ENCODE results near the gene CAMK1.

CAMK1 gene

DNA sequence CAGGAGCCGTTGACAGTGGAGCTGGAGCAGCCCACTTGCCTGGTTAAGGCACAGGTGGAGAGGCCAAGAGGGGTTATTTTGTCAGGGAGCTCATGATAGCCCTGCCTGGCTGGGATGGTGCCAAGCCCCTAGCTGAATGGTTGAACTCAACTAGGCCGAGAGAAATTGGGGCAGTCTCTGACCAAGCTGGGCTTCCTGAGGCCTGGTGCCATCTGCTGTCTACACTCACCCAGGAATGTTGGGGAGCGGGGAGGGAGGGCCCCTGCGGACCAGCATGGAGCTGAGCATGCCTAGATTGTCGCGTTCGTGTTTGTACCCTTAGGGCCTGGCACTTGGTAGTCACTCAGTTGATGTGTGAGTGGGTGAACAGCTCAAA, 37.0 kb downstream of the CAMK1 start:
- peak in 3 of 14 donors; percentile 4 to 23 (median 14) for DNase-seq

DNA sequence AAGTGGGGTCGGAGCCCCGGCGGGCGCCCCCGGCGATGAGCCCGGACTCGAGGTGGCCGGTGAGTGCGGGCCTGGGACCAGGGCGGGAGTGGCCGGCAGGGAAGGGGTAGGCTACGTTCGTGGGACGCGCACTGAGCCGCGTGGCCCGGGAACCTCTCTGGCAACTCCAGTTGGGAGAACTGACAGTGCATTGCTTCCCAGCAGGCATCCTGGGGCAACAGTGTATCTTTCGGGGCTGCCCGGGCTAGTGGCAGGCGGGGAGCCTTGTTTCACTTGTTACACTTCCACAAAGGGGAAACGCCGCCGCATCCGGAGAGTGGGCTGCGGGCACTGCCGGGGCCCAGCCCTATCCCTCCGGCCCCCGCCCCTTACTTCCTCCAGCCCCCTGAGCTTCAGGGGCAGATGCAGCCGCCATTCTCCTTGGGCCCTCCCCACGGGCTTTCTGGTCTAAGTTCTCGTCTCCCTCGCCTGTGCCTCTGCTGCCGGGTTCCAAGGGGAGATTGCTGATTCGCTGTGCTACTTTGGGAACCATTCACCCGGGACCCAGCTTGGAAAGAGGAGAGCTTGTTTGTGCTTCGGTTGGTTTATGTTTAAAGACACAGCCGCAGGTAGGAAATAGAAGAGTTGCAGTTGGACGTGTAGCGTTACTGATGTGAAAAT, 37.5 kb downstream of the CAMK1 start:
- DNase-seq = peak in 1 of 14 donors; percentile 15

DNA sequence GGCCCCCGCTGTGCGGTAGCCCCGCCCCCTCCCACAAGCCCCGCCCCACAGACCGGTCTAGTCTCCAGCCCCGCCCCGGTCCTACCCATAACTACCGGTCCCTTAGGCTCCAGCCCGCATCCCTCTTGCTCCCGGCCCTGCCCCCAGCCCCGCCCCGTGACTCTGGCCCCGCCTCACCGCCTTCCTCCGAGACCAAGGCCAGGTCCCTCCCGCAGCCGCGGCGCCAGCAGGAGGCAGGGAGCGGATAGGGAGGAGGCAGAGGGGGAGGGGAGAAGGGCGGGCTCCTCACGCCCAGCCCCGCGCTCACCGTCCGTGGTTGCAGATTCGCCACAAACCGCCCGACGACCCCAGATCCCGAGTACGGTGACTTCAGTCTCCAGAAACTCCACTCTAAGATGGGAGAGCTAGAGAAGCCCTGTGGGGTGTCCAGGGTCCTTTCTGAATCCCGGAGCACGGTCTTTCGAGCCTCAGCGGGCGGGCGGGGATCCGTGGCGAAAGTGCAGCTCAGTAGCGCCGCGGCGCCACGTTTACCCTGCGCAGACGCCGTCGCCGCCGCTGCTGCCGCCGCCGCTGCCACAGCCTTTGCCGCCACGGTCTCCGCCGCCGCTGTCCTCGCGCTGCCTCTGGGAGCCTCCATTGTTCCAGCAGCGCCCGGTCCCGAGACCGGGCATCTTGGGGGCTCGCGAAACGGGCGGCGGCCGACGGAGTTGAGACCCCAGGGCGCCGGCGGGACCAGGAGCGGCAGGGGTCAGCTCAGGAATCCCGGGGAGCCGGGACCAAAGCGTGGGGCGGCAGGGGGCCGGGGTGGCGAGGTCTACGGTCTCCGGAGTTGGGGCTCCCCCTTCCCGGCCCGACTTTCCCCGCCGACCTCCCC, 38.3 kb downstream of the CAMK1 start, which contains the start of gene BRPF1:
BRPF1 (plus strand) TSS at position 530 of the 874 bp plus-strand sequence. CDS start 2,406 bp downstream, outside the sequence.
- DNase-seq = peak; percentile 84 to 99 (median 98)

DNA sequence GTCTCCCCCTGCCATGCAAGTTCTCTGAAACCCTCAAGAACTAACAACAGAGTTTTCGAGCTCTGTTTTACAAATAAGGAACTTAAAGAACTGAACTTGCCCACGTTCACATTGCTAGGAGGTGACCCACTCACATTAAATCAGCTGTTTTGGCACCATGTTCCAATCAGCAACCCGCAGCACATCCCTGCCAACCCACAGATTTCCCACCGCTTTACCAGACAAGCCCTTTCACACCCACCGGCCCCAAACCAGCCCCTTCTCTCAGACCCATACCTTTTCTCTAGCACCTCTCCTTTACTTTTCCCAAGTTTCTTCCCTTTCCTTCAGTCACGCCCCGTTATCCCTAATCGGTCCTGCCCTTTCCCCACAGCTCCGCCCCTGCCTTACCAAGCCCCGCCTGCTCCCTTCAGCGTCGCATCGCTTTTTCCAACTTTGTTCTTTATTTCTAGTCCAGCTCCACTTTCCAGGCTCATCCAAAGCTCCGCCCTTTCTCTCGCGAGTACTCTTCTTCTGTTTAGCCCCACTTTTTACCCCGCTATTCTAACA, 39.0 kb downstream of the CAMK1 start:
- DNase-seq = peak in 1 of 14 donors; percentile 84

DNA sequence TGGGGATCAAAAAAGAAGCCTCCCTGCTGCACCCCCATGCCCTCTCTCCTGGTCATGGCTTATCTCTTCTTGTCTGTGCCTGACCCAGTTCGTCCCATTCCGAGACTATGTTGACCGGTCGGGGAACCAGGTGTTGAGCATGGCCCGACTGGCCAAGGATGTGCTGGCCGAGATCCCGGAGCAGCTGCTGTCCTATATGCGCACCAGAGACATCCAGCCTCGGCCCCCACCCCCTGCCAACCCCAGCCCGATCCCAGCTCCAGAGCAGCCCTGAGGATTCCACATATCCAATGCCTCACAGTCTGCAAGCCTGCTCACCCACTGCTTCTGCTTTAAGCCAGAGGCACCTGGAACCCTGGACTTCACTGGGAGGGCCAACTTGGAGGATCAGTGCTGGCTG, 40.3 kb downstream of the CAMK1 start:
- no peak for DNase-seq

DNA sequence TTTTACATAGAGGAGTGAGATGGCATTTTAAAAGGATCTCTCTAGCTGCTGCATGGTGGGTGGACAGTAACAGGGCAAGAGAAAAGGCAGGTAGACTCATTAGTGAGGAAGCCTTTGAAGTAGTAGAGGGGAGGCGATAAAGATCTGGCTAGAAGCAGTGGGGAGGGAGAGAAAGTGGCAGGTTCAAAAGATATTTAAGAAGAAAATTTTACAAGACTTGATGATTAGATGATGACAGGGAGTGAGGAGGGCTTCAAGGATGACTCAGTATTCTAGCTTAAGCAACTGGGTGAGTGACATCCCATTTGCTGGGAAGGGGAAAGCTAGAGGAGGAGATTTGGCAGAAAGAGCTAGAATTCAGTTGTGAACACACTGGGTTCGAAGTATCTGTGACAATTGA, 42.0 kb downstream of the CAMK1 start:
- DNase-seq = no peak

DNA sequence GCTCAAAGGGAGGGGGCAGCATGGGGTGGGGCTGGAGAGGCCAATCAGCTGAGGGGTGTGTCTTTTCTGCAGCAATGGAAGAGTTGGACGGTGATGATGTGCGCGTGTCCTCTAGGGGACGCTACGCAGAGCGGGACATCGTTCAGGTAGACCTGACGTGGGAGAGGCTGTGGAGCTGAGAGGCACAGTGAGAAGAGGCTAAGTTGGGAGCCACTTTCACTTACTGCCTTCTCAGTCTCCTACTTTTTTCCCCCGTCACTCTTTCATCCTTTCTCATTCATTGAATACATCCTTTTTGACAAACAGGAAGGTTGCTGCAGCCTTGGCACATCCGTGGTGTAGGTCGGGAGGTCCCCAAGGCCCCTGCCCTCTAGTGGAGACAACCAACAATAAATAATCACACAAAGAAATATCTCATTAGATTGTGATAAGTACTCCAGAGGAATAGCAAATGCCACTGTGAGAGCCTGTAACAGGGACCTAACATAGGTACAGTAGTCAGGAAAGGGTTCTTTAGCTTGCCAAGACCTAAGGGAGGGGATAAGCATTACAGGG, 42.6 kb downstream of the CAMK1 start:
- DNase-seq = no peak

DNA sequence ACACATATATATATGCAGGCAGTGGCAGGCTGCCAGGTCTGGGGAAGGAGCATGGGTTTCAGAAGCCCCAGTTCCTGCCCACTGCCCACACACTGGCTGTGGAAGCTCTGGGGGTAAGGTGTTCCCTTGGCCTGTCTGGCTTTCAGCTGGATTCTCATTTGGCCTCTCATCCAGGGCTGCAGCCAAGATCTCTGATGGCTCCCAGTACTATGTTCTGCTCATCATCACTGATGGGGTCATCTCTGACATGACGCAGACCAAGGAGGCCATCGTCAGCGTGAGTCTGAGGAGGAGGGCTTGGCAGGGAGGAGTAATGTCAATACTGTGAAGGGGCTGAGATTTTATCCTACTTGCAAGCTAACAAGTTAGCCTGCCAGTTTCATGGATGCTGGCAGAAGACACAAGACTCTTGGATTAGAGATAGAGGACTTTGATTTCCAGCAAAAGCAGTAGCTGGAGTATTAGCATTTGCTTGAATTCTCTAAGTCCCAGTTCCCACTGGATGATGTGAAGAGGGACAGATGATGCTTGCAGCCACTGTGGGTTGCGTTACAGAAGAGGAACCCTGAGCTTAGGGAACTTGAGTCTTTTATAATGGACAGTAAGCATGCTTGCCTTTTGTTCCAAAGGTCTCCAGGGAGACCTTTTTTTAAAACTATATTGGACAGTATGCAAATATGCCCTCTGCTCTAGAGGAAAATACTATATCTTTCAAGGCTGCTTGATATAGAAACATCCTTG, 43.8 kb downstream of the CAMK1 start:
- no peak for DNase-seq

DNA sequence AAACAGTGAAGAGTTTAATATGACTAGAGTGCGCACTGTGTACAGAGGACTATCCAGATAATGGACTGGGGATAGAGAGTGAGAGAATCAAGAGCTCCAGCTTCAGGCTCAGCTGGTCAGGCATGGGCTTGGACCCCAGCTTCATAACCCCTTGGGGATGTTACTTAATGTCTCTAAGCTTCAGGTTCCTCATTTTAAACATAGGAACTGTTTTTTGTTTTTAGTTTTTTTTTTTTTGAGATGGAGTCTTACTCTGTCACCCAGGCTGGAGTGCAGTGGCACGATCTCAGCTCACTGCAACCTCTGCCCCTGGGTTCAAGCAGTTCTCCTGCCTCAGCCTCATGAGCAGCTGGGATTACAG, 48.1 kb downstream of the CAMK1 start:
- DNase-seq = no peak

DNA sequence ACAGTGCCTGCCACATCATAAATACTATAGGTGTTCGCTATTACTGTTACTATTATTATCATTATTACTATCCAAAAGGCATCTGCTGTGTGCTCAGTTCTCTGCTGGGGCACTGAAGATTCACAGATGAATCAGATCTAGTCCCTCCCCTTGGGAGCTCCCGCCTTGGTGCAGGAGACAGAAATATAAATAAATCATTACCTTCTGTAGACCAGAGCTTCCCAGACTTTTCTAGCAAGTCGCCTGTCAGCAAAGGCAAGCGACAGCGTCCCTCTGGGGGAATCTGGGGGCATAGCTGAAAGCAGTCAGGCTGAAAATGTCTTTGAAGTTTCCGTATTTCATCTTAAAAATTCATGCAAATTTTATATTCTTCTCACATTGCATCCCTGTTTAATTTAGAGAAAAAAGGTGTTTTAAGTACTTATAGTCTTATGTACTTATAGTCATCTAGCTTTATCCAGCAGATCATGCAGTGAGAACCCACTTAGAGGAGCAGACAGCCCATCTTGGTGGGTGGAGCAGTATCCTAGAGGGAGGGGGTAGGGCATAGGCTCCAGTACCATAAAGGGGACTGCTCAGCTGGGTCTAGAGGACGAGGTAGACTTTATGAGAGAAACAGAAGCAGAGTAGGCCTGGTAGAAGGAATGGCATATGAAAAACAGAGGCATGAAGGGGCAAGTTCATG, 48.6 kb downstream of the CAMK1 start:
- no peak for DNase-seq

DNA sequence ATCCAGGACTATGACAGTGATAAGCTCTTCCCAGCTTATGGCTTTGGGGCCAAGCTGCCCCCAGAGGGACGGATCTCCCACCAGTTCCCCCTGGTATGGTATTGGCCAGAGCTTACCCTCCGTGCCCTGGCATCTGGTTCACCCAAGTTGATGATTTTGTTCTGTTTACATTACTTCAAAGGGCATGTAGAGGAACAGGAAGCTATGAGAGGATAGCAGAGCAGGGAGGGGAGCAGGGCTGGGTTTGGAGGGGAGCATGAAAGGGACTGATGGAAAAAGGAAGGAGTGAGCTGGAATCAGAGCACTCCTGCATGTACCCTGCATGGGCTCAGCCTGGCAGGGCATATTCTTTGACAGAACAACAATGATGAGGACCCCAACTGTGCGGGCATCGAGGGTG, 51.6 kb downstream of the CAMK1 start:
- no peak for DNase-seq

DNA sequence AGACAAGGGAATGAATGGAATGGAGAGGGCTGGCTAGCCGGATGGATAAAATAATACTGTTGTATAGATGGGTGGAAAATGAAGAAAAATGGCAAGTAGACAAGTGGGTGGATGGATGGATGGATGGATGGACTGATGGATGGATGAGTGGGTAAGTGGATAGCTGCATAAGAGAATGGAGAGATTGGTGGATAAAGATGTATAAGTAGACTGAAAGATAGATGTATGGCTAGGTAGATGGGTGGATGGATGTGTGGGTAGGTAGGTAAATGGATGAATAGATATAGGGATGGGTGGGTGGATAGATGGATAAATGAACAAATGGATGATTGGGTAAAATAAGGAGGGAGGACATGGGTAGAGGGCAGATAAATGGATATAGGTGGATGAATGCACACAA, 52.2 kb downstream of the CAMK1 start:
- no peak for DNase-seq

DNA sequence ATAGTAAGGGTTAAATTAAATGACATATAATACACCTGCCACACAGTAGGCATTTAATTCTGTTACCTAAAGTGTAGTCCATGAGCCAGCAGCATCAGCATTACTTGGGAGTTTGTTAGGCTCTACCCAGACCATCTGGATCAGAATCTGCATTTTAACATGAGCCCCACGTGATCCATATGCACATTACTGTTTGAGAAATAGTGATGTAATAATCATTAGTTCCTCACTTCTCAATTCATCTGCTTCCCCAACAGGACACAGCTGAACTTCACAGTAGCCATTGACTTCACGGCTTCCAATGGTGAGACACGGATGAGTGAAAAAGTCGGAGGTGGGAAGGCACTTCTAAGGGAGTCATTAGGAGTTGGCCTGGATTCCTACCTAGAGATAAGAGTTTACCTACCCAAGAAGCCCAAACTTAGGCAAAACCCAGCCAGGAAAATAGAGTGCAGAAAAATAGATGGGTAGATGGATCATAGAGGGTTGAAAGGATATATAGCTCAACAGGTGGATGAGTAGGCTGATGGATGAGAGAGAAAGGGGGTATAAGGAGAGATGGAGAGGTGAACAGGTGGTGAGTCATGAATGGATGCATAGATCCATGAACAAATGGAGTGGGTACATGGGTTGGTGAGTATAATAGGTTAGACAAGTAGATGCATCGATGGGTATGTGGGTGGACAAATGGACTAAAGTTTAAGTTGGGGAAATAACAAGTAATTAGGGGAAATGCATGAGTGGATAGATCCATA, 52.8 kb downstream of the CAMK1 start:
- DNase-seq = no peak

DNA sequence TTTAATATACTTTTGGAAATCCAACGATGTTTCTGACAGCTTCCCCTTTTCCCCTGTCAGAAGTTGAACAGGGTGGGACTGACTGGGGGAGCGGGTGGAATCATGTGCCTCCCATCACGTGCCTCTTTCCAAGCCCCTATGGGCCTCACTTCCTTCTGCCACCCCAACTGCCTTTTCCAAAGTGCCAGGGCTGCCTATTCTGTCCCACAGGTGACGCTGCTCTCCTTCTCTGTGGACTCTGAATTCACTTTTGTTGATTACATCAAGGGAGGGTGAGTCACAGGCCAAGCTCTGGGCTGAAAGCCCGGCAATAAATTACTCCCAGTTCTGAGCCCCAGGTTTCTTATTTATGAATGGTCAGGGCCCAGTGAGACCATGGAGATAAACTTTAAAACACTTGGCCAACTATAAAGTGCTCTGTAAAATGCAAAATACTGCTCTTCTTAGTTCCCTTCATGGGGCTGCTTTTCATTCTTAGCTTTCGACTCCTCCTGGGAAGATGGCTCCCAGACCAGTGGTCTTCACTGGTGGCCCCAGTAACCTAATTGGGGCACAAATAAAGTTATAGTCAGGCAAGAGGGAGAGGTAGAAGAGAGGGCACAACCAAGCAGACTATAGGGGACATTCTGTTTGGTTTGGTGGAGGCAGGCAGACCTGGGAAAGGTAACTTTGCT, 53.8 kb downstream of the CAMK1 start:
- peak in 8 of 14 donors; percentile 9 to 64 (median 29) for DNase-seq

DNA sequence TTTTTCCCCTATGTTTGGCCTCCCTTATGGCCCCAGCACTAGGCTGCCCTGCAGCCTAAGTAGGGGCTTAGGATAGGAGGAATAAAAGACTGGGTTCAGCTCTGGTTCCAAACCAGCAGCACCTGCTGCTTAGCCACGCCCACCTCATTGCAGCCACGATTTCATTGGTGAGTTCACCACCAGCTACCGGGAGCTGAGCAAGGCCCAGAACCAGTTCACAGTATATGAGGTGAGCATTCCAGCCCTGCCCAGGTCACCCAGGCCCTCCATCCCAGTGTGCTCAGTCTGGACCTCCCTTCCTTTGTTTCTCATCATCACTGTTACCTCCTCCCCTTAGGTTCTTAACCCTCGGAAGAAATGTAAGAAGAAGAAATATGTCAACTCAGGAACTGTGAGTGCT, 54.6 kb downstream of the CAMK1 start:
- DNase-seq = no peak

DNA sequence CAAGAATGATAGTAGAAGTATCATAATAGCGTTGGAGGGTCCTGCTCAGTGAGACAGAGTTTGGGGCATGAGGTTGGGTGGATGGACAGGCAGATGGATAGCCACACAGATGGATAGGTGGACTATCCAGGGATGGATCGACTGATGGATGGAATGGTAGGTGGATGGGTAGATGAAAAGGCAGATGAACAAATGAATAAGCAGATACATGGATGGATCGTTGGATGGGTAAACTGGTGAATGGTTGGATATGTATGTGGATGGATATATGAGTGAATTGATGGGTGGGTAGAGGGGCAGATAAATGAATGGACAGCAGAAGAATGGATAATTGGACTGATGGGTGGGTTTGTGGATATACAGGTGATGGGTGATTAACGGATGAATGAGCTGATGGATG, 56.6 kb downstream of the CAMK1 start:
- DNase-seq = no peak

DNA sequence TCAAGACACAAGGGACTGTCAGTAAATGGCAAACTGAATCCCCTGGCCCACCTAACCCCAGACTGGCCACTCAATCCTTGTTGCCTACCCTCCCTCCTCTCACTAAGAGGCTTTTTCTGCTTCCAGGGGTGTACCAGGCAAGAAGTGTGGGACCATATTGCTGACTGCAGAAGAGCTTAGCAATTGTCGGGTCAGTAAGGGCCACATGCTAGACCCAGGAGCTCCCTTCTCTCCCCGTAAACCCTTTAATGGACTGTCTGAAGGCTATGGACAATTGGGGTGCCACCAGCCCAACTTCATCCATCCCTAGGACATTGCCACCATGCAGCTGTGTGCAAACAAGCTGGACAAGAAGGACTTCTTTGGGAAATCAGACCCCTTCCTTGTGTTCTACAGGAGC, 57.3 kb downstream of the CAMK1 start:
- no peak for DNase-seq

DNA sequence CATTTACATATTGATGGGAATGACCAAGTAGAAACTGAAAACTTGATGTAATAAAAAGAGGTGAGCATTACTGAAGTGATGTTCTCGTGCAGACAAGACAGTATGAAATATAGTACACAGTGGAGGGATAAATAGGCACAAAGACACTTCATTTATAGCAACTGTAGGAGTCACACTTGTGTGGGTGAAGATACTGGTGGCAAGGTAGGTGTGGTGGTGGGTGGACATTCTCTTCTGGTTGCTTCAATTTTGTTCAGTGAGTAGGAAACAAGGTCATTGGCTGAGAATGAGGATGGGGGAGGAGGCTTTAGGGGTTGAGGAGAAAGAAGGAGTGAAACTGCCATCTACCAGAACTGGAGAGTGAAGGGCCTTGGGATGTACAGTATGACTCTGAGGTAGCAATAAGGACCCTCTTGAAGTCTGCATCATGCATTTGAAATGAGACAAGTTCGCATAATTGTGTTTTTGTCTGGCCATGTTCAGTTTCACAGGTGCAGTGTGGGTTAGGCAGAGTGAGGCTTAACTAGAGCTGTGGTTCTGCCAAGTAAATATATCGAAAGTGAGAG, 59.5 kb downstream of the CAMK1 start:
- no peak for DNase-seq

All from C1 segment of cervical spinal cord (tissue), 14 donors.